ENCODE results near the gene CCR6. TPM values are rescaled to one million over a fixed set of nuclear protein-coding genes. Genes with fewer than 3 reads are reported as not detected.

CCR6 gene
- total and polyA plus RNA-seq, 10 of the 15 experiments (the other 5 are each of a cell fraction or from before 2014, with no cell fraction given) = 2.2 to 7.6 (median 6.7) TPM

DNA sequence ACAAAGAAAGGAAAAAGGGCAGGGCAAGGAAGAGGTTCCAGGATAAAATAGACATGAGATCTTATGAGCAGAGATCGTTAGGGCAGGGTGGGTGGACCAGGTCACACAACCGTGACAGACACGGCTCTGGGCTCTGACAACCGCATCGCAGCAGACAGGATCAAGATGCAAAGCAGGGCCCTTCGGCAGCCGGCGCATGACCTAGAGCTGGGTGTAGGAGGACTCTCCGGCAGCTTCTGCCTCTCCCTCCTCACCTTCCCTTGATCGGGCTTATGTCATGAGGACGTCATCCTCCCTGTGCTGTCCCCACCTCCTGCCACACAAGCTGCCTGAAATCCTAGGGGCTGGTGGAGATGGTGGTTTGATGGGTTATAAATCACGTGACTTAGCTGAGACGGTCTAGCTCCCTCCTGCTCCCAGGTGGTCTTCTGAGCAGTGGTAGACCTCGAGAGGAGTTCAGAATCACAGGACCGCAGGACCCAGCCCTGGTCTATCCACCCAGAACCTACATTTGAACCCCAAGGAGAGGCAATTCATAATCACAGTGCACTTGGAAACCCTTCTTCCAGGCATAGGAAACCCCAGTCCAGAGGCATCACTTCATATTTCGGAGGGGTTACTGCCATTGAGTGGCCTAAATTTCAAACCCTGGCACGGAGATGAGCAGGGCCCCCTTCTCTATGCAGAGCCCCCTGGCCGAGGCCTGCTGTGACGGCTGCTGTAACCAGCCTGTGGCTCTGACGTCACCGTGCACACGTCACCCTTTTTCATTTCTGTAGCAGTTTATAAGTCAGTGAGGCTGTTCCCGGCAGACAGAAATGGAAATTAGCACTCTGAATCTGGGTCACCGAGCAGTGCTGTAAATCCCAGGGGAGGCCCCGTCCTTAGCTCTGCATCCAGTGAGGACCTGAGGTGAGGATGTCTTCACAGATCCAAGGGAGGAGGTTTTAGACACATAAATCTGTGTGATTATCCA is 8.7 kb upstream of the CCR6 start (continued):
- TF ChIP-seq, protein P1, sequence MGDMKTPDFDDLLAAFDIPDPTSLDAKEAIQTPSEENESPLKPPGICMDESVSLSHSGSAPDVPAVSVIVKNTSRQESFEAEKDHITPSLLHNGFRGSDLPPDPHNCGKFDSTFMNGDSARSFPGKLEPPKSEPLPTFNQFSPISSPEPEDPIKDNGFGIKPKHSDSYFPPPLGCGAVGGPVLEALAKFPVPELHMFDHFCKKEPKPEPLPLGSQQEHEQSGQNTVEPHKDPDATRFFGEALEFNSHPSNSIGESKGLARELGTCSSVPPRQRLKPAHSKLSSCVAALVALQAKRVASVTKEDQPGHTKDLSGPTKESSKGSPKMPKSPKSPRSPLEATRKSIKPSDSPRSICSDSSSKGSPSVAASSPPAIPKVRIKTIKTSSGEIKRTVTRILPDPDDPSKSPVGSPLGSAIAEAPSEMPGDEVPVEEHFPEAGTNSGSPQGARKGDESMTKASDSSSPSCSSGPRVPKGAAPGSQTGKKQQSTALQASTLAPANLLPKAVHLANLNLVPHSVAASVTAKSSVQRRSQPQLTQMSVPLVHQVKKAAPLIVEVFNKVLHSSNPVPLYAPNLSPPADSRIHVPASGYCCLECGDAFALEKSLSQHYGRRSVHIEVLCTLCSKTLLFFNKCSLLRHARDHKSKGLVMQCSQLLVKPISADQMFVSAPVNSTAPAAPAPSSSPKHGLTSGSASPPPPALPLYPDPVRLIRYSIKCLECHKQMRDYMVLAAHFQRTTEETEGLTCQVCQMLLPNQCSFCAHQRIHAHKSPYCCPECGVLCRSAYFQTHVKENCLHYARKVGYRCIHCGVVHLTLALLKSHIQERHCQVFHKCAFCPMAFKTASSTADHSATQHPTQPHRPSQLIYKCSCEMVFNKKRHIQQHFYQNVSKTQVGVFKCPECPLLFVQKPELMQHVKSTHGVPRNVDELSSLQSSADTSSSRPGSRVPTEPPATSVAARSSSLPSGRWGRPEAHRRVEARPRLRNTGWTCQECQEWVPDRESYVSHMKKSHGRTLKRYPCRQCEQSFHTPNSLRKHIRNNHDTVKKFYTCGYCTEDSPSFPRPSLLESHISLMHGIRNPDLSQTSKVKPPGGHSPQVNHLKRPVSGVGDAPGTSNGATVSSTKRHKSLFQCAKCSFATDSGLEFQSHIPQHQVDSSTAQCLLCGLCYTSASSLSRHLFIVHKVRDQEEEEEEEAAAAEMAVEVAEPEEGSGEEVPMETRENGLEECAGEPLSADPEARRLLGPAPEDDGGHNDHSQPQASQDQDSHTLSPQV (IDR thresholded peaks at IDR 0.05) = 0 out of 2 replicates have a peak, but pooled peaks have one; percentile 3
- TF ChIP-seq PAX8 (IDR thresholded peaks at IDR 0.05) = no peak
- no peak for TF ChIP-seq STAT3 (IDR thresholded peaks at IDR 0.05; ENCODE audit: low read depth, low read length)
- TF ChIP-seq, protein P2, sequence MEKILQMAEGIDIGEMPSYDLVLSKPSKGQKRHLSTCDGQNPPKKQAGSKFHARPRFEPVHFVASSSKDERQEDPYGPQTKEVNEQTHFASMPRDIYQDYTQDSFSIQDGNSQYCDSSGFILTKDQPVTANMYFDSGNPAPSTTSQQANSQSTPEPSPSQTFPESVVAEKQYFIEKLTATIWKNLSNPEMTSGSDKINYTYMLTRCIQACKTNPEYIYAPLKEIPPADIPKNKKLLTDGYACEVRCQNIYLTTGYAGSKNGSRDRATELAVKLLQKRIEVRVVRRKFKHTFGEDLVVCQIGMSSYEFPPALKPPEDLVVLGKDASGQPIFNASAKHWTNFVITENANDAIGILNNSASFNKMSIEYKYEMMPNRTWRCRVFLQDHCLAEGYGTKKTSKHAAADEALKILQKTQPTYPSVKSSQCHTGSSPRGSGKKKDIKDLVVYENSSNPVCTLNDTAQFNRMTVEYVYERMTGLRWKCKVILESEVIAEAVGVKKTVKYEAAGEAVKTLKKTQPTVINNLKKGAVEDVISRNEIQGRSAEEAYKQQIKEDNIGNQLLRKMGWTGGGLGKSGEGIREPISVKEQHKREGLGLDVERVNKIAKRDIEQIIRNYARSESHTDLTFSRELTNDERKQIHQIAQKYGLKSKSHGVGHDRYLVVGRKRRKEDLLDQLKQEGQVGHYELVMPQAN (conservative IDR thresholded peaks at IDR 0.05) = no peak
- no peak; the same call in none of the 2 replicates for TF ChIP-seq GATAD2B (conservative IDR thresholded peaks at IDR 0.05; ENCODE audit: low read depth)
- peak; percentile 63; the same call in 1 of the 2 replicates for TF ChIP-seq MAX (IDR thresholded peaks at IDR 0.05; ENCODE audit: low read depth, low read length)
- TF ChIP-seq WRNIP1 (IDR thresholded peaks at IDR 0.05; ENCODE audit: borderline replicate concordance, low read depth, low read length) = 0 out of 2 replicates have a peak, but pooled peaks have one; percentile 16
- TF ChIP-seq CBX3 (IDR thresholded peaks at IDR 0.05; ENCODE audit: borderline replicate concordance, low read depth) = no peak
- TF ChIP-seq SPI1 (IDR thresholded peaks at IDR 0.05; ENCODE audit: borderline replicate concordance, insufficient read depth, low read depth, low read length) = no peak
- TF ChIP-seq USF1 (IDR thresholded peaks at IDR 0.05; ENCODE audit: borderline replicate concordance, extremely low read length, insufficient read depth, low read depth, low read length) = peak; percentile 77
- TF ChIP-seq CBX5 (IDR thresholded peaks at IDR 0.05; ENCODE audit: low read depth) = no peak
- no peak for TF ChIP-seq NR2C1 (IDR thresholded peaks at IDR 0.05)
- TF ChIP-seq BMI1 (IDR thresholded peaks at IDR 0.05; ENCODE audit: borderline replicate concordance) = no peak
- TF ChIP-seq, protein P3, sequence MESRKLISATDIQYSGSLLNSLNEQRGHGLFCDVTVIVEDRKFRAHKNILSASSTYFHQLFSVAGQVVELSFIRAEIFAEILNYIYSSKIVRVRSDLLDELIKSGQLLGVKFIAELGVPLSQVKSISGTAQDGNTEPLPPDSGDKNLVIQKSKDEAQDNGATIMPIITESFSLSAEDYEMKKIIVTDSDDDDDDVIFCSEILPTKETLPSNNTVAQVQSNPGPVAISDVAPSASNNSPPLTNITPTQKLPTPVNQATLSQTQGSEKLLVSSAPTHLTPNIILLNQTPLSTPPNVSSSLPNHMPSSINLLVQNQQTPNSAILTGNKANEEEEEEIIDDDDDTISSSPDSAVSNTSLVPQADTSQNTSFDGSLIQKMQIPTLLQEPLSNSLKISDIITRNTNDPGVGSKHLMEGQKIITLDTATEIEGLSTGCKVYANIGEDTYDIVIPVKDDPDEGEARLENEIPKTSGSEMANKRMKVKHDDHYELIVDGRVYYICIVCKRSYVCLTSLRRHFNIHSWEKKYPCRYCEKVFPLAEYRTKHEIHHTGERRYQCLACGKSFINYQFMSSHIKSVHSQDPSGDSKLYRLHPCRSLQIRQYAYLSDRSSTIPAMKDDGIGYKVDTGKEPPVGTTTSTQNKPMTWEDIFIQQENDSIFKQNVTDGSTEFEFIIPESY (IDR thresholded peaks at IDR 0.05) = no peak; the same call in 1 of the 2 replicates
- TF ChIP-seq, protein P4, sequence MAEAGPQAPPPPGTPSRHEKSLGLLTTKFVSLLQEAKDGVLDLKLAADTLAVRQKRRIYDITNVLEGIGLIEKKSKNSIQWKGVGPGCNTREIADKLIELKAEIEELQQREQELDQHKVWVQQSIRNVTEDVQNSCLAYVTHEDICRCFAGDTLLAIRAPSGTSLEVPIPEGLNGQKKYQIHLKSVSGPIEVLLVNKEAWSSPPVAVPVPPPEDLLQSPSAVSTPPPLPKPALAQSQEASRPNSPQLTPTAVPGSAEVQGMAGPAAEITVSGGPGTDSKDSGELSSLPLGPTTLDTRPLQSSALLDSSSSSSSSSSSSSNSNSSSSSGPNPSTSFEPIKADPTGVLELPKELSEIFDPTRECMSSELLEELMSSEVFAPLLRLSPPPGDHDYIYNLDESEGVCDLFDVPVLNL (IDR thresholded peaks at IDR 0.05; ENCODE audit: low read depth, low read length) = no peak
- no peak for TF ChIP-seq HDAC2 (IDR thresholded peaks at IDR 0.05)
- TF ChIP-seq RAD51 (IDR thresholded peaks at IDR 0.05) = peak; percentile 99

Data from GM12878 (cell line).